Colonic mucosa (tissue), 4 donors: Measurements from ENCODE around the gene ARFGAP3. TPM values are rescaled to one million over a fixed set of nuclear protein-coding genes. Genes with fewer than 3 reads are reported as not detected.

Experiments used
- DNase-seq: peaks from one replicate; pipeline ENCODE4 v3.0.0-alpha.2; 2020
- H3K27ac ChIP-seq: fragments of 200-600 bp; one replicate; pipeline ENCODE4 v1.8.0; 2021
- H3K27me3 ChIP-seq: fragments of 200-600 bp; one replicate; pipeline ENCODE4 v1.8.0; 2021
- H3K36me3 ChIP-seq: fragments of 200-600 bp; one replicate; pipeline ENCODE4 v1.8.0; 2021
- H3K4me1 ChIP-seq: fragments of 200-600 bp; one replicate; pipeline ENCODE4 v1.8.0; 2021; ENCODE audit warnings: mild to moderate bottlenecking
- H3K4me3 ChIP-seq: fragments of 200-600 bp; one replicate; pipeline ENCODE4 v1.8.0; 2021
- H3K9ac ChIP-seq, 2 donors: one replicate each; pipeline ENCODE4 v1.7.0; 2013; ENCODE audit warnings: control low read depth in 2 of 2, low read depth in 2 of 2, low read length in 2 of 2
- H3K9me3 ChIP-seq: fragments of 200-600 bp; one replicate; pipeline ENCODE4 v1.8.0; 2021
- CTCF ChIP-seq: fragments of 200-600 bp; IDR thresholded peaks from one replicate; pipeline ENCODE4 v1.8.0; 2022; ENCODE audit warnings: antibody characterized with exemption, mild to moderate bottlenecking
- intact Hi-C: fragments of 100-400 bp; cut with DNase I; formaldehyde crosslinking; loops from one replicate; pipeline ENCODE4 v1.14.1; 2022
- total RNA-seq, 2 donors: library from RNA; stranded (reverse); fragmentation: NEBNext Ultra II Directional in 1 of 2; extraction: Animal tissue kit (Norgen Biotek cat#: 25700) in 1 of 2; gene quantifications; one replicate each; pipeline ENCODE4 v1.2.1, GENCODE V29; 2021
- donor health status: healthy.
- donor health status: DM: no; HTN: no; CAD: no.
- donor health status: DM: no; HTN: no; CAD: no.

Gene ARFGAP3
- total RNA-seq, 2 donors from 2014 or later, result 29.4 to 47.7 TPM

DNA sequence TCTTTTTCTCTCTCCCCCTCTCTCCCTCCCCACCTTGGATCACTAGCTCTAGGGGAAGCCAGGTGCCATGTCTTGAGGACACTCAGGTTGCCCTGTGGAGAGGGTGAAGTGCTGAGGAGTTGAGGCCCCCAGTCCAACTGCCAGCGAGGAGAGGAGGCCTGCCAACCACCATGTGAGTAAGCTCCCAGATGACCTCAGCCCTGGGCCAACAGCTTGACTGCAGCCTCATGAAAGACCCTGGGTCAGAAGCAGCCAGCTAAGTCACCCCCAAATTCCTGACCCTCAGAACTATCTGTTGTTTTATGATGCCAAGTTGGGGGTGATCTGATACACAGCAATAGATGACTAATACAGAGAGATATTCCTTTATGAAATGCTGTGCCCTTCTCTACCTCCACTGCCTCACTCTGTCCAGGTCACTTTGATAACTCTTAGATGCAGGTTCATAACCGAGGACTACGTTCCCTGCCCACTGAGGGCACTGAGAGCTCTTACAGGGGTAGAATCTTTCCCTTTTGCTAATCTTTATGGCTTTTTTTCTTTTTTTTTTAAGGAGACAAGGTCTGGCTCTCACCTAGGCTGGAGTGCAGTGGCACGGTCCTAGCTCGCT, 8.0 kb downstream of the ARFGAP3 start:
- intact Hi-C loops, result no loop called here
- Histone ChIP-seq H3K27me3 (no peaks in the 10 kb centered on the region), H3K36me3 (no peaks in the 10 kb centered on the region), H3K9me3 (no peaks in the 10 kb centered on the region), H3K27ac (no peak overlapping the region), H3K9ac (no peak overlapping the region), H3K4me1 (no peaks in the 10 kb centered on the region), H3K4me3 (no peak overlapping the region)
- no peak for TF ChIP-seq CTCF
- no peak for DNase-seq

DNA sequence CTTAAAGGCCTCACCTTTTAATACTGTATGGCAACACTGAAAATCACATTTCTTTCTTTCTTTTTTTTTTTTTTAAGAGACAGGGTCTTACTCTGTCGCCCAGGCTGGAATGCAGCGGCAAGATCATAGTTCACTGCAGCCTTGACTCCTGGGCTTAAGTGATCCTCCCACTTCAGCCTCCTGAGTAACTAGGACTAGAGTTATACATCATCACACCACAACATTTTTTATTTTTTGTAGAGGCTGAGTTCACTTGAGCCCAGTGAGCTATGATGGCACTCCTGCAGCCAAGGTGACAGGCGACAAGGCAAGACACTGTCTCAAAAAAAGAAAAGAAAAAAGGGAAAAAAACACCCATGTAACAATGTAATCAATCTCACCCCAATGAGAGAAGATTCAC, 10.0 kb downstream of the ARFGAP3 start:
- DNase-seq, result no peak
- Histone ChIP-seq H3K4me3 (no peak overlapping the region), H3K9me3 (no peaks in the 10 kb centered on the region), H3K36me3 (no peaks in the 10 kb centered on the region), H3K27ac (no peak overlapping the region), H3K9ac (no peak overlapping the region), H3K4me1 (peaks cover 4% of the 10 kb centered on the region), H3K27me3 (no peaks in the 10 kb centered on the region)
- intact Hi-C loops, result no loop called here
- no peak for TF ChIP-seq CTCF

GRCh38 chr22:42844756-42845155, 12.3 kb downstream of the ARFGAP3 start:
- Histone ChIP-seq H3K9ac (peak overlapping the region in 1 of 2 donors; percentile 4), H3K4me3 (no peak overlapping the region), H3K27me3 (no peaks in the 10 kb centered on the region), H3K9me3 (no peaks in the 10 kb centered on the region), H3K36me3 (no peaks in the 10 kb centered on the region), H3K4me1 (peaks cover 4% of the 10 kb centered on the region), H3K27ac (peak overlapping the region; percentile 72)
- intact Hi-C loops, result no loop called here
- TF ChIP-seq CTCF, result no peak
- peak; percentile 46 for DNase-seq

DNA sequence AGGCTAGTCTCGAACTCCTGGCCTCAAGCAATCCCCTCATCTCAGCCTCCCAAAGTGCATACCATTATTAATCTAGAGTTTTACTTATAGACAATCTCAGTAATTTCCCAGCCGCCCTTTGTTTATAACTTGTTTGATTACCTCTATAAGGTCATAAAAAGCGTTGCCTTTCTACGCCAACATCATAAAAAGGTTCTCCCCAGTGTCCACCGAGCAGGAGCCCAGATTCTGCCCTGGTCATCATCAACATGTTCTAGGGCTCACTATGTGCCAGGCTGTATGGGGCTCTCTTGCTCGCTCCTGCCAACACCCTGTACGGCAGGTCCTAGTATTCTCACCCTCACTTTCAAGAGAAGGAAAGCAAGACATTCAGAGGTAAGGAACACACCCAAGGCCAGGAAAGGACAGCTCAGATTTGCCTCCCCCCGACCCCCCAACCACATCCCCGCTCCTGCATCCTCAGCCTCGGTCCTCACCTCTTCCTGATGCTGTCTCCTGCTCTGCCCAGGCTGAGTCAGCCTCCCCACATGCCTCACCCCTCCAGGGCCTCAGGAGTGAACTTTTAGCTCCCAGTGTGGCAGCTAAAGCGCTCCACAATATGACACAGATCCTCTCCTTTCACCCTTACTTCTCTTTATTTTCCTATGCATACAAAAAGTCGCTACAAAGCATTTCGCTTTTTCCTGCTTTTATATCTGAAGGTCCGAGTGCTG, 14.3 kb downstream of the ARFGAP3 start:
- H3K27me3 ChIP-seq, result no peaks in the 10 kb centered on the region
- H3K9me3 ChIP-seq, result no peaks in the 10 kb centered on the region
- H3K4me1 ChIP-seq, result peaks cover 4% of the 10 kb centered on the region
- no peak overlapping the region for H3K27ac ChIP-seq
- no peaks in the 10 kb centered on the region for H3K36me3 ChIP-seq
- DNase-seq, result no peak
- TF ChIP-seq CTCF, result no peak
- H3K9ac ChIP-seq, result no peak overlapping the region
- intact Hi-C loops, result no loop called here
- H3K4me3 ChIP-seq, result no peak overlapping the region

GRCh38 chr22:42841444-42841843, 15.6 kb downstream of the ARFGAP3 start:
- no peak for TF ChIP-seq CTCF
- Histone ChIP-seq H3K36me3 (no peaks in the 10 kb centered on the region), H3K9me3 (no peaks in the 10 kb centered on the region), H3K4me3 (no peak overlapping the region), H3K27me3 (no peaks in the 10 kb centered on the region), H3K4me1 (peaks cover 4% of the 10 kb centered on the region), H3K9ac (no peak overlapping the region), H3K27ac (no peak overlapping the region)
- DNase-seq, result no peak
- intact Hi-C loops, result no loop called here
